Stimulated activated CD8-positive, alpha-beta memory T cell treated with anti-CD3 and anti-CD28 coated beads, Interleukin-7, amount 100 ng/mL, for 1 hour (primary cell): Measurements from ENCODE around the gene SEMA3E.

Experiments
- DNase-seq, 2 donors: peaks; one replicate each; pipeline ENCODE4 v3.0.0-alpha.2; 2020; ENCODE audit warnings: low read depth in 2 of 2

SEMA3E gene

GRCh38 chr7:83640731-83641537 lies 8.0 kb downstream of the SEMA3E start:
- DNase-seq, result no peak

GRCh38 chr7:83640240-83640639 lies 8.7 kb downstream of the SEMA3E start:
- DNase-seq, result no peak

- DNase-seq, result no peak
Measured at GRCh38 chr7:83633516-83633915, 15.4 kb downstream of the SEMA3E start.

- DNase-seq, result no peak
Measured at GRCh38 chr7:83629117-83629880, 19.6 kb downstream of the SEMA3E start.

GRCh38 chr7:83617858-83618257 lies 31.1 kb downstream of the SEMA3E start:
- no peak for DNase-seq

GRCh38 chr7:83614112-83614511 lies 34.8 kb downstream of the SEMA3E start:
- DNase-seq, result no peak

- DNase-seq, result no peak
Measured at GRCh38 chr7:83613232-83613631, 35.7 kb downstream of the SEMA3E start.

- no peak for DNase-seq
Measured at GRCh38 chr7:83611776-83612175, 37.2 kb downstream of the SEMA3E start.

GRCh38 chr7:83610649-83611304 lies 38.2 kb downstream of the SEMA3E start:
- no peak for DNase-seq

- no peak for DNase-seq
Measured at GRCh38 chr7:83608716-83609115, 40.2 kb downstream of the SEMA3E start.

GRCh38 chr7:83603649-83604048 lies 45.3 kb downstream of the SEMA3E start:
- no peak for DNase-seq

- no peak for DNase-seq
Measured at GRCh38 chr7:83599131-83599530, 49.8 kb downstream of the SEMA3E start.

GRCh38 chr7:83593921-83594475 lies 54.9 kb downstream of the SEMA3E start:
- no peak for DNase-seq

- no peak for DNase-seq
Measured at GRCh38 chr7:83588602-83589240, 60.2 kb downstream of the SEMA3E start.

GRCh38 chr7:83586281-83586680 lies 62.7 kb downstream of the SEMA3E start:
- DNase-seq, result no peak

- DNase-seq, result no peak
Measured at GRCh38 chr7:83581667-83582435, 67.1 kb downstream of the SEMA3E start.

GRCh38 chr7:83579740-83580139 lies 69.2 kb downstream of the SEMA3E start:
- DNase-seq, result no peak

GRCh38 chr7:83575436-83575835 lies 73.5 kb downstream of the SEMA3E start:
- DNase-seq, result no peak

- no peak for DNase-seq
Measured at GRCh38 chr7:83574616-83575015, 74.3 kb downstream of the SEMA3E start.

GRCh38 chr7:83562960-83563359 lies 86.0 kb downstream of the SEMA3E start:
- DNase-seq, result no peak

GRCh38 chr7:83562289-83562688 lies 86.7 kb downstream of the SEMA3E start:
- DNase-seq, result no peak
